ENCODE results near the gene KRT84.

DNA sequence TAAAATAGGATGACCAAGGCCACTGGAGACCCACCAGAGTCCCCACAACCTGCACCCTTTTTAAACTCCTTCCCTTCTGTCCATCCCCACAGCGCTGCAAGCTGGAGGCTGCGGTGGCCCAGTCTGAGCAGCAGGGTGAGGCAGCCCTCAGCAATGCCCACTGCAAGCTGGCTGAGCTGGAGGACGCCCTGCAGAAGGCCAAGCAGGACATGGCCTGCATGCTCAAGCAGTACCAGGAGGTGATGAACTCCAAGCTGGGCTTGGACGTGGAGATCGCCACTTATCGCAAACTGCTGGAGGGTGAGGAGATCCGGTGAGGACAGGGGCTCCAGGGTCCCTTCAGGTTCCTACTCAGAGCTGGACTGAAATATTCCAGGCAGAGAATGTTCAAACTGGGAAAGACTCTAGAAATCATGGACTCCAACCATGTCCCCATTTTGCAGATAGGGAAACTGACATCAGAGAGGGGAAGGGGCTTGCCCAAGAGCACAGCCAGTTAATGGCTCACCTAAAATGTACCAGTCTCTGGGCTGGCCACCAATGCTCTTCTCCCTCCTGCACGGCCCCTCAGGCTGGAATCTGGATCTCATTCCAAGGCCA, 35.3 kb downstream of the KRT84 start:
- TF ChIP-seq POLR2AphosphoS5 (IDR thresholded peaks at IDR 0.05; ENCODE audit: borderline replicate concordance, low read depth, low read length) (no peak), EZH2 (IDR thresholded peaks at IDR 0.05) (no peak)

Measured in SK-N-MC (cell line).